ENCODE data around the gene MATN3.

GRCh38 chr2:20040489-20041172 lies 28.2 kb upstream of the MATN3 start:
- no peak for TF ChIP-seq HMGXB4 (CRISPR knock-in tag; IDR thresholded peaks at IDR 0.05; ENCODE audit: borderline replicate concordance in 1 of 2, low read depth in 1 of 2)
- no peak for TF ChIP-seq ZNF784 (CRISPR knock-in tag; IDR thresholded peaks at IDR 0.05; ENCODE audit: borderline replicate concordance)
- TF ChIP-seq EHMT2 (IDR thresholded peaks at IDR 0.05; ENCODE audit: borderline replicate concordance, low read depth, low read length): no peak
- no peak for TF ChIP-seq RAD21 (CRISPR knock-in tag; IDR thresholded peaks at IDR 0.05)
- no peak for TF ChIP-seq SMAD9 (CRISPR knock-in tag; IDR thresholded peaks at IDR 0.05)
- no peak for TF ChIP-seq ARNT (IDR thresholded peaks at IDR 0.05)

Measured in HepG2 (cell line).